ENCODE measurements around the gene KDM3B.
"Not testable (repeated sequence)": the region's sequence is repeated elsewhere in the genome, so short reads cannot be mapped to it uniquely, and the experiment has no call there.

- not testable (repeated sequence) for TF ChIP-seq POLR2A (IDR thresholded peaks at IDR 0.05)
- TF ChIP-seq, protein P1, sequence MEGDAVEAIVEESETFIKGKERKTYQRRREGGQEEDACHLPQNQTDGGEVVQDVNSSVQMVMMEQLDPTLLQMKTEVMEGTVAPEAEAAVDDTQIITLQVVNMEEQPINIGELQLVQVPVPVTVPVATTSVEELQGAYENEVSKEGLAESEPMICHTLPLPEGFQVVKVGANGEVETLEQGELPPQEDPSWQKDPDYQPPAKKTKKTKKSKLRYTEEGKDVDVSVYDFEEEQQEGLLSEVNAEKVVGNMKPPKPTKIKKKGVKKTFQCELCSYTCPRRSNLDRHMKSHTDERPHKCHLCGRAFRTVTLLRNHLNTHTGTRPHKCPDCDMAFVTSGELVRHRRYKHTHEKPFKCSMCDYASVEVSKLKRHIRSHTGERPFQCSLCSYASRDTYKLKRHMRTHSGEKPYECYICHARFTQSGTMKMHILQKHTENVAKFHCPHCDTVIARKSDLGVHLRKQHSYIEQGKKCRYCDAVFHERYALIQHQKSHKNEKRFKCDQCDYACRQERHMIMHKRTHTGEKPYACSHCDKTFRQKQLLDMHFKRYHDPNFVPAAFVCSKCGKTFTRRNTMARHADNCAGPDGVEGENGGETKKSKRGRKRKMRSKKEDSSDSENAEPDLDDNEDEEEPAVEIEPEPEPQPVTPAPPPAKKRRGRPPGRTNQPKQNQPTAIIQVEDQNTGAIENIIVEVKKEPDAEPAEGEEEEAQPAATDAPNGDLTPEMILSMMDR (IDR thresholded peaks at IDR 0.05): not testable (repeated sequence)
These were observed 120.7 kb downstream of the KDM3B start for GRCh38 chr5:138473151-138473550.

Measured in transverse colon (tissue), 3 donors.